HG03103 (cell line): ENCODE measurements around the gene DYDC2.
"Not testable (repeated sequence)": the region's sequence is repeated elsewhere in the genome, so short reads cannot be mapped to it uniquely, and the experiment has no call there.

Source experiments
- ATAC-seq: cut with Tn5 transposase; IDR thresholded peaks from one replicate; pipeline ENCODE4 v1.9.1; 2021; ENCODE audit warnings: low read depth; ENCODE audit not compliant: unreplicated experiment

The DYDC2 gene

DNA sequence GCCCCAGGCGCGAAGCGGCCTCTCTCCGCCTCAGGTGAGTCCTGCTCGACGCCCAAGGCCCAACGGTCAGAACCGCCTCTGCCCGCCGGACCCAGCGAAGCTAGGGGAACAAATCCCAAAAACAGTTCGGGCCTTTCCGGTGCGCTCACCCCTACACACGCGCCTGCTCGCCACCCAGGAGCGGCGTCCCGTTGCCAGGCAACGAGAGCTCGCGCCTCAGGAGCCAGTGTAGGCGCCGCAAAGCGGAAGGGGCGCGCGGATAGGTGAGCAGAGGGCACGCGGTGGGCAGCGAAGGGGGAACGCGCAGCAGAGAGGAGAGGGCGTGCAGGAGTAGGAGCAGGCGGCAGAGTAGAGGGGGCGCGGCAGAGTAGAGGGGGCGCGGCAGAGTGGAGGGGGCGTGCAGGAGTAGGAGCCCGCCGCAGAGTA, at the start of gene DYDC2, which contains the start of gene DYDC1:
DYDC2 (plus strand) TSS at position 219 of the 426 bp plus-strand sequence. CDS start 5,663 bp downstream, outside the sequence.
DYDC1 (minus strand) TSS at position 193 of the 426 bp plus-strand sequence. CDS start 4,154 bp downstream, outside the sequence.
- peak; percentile 91 for ATAC-seq

DNA sequence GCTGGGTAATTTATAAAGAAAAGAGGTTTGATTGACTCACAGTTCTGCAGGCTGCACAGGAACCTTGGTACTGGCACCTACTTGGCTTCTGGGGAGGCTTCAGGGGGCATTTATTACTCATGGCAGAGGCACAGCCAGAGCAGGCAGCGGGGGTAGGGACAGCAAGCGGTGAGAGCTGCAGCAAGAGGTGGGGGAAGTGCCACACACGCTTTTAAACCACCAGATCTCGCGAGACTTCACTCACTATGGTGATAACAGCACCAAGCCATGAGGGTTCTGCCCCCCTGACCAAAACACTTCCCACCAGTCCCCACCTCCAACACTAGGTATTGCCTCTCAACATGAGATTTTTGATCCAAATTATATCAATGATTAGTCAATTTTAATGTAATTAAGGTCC, 43.1 kb upstream of the DYDC2 start:
- ATAC-seq = no peak

GRCh38 chr10:80315391-80315790, 41.2 kb upstream of the DYDC2 start:
- ATAC-seq = no peak

- no peak for ATAC-seq
Observed at GRCh38 chr10:80318742-80319141, 37.8 kb upstream of the DYDC2 start.

DNA sequence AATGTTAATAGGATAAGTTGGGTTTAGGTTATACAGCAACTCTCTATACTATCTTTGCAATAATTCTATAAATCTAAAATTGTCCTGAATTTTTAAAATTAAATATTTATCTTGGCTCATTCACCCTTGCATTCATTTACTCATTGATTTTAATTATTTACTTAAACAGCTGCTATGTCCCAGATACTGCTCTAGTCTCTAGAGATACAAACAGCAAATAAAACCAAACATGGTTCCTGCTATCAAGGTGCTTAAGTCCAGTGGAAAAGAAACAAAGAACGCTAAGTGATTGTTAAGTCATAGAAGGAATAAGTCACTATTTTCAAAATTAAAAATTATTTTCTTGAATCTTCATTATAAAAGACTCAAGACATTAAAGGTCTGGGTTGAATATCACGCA, 37.3 kb upstream of the DYDC2 start:
- ATAC-seq = no peak

DNA sequence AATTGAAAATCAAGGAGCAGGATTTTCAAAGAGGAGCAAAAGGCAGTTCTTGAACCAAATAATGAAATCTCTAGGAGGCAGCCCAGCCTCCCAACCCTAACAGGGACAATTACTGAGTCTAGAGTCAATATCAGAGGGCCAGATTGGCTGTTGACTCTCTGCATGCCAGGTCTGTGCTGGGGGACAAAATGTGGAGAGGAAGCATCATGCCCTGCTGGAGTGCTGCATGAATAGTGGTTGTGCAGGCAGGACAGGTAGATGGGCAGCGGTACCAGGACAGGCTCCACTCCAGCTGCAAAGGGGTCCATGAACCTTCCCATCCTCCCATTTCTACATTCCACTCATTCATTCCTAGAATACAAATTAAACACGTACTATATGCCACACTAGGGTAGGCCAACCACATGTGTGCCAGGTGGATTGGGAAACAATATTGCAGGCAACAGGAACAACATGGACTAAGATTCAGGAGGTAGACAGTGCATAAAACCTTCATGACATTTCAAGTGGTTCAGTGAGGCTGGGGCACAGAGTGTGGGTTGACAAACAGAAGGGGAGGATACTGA, 36.8 kb upstream of the DYDC2 start:
- no peak for ATAC-seq

DNA sequence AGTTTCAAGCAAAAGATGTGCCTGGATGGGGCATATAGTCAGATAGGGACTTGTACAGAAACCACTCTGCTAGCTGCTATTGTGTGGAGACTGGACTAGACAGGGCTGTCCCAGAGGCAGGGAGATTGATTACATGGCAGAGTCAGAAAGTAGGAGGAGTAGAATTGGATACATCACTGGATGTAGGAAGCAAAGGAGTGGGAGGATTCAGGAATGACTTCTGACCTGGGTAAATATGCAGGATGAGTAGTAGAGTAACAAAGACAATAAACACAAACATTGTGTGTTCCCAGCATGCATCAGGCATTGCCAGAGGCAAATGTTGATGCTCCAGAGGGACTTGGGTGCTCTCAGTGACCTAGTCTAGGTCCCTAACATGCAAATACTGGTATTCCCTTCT, 36.2 kb upstream of the DYDC2 start:
- ATAC-seq = no peak

DNA sequence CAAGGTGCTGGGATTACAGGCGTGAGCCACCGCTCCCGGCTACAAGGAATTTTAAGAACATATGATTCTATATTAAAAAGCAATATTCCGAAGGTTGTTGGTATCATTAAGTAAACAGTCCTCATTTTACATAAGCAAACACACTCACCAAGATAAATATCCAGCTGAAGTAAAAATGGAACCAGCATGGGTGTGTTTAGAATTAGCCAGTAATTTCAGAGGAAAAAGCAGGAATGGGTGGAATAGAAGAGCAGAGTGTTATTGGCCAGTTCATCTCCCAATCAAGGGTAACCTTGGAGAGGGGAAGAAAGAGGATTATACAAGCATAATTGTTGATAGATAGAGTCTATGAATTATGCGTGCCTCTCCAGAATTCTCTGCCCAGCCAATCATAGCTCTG, 35.4 kb upstream of the DYDC2 start:
- no peak for ATAC-seq

DNA sequence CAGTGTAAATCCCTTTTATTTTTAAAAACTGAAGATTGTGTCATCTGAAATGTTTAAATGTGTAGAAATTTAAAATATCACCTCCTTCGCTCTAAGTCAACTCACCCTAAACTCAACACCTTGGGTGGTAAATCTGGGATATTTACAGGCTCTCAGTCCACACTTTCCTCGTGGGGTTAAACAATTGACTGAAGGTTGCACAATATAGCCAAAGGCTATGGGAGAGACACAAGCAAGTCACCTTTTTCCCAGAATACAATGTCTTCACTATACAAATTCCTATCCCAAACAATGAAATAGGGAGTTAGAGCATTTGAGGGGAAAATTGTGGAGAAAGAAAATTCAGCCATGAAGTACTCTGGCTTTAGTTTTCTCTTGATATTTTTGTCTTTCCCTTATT, 34.4 kb upstream of the DYDC2 start:
- no peak for ATAC-seq

- no peak for ATAC-seq
Observed at GRCh38 chr10:80322711-80323110, 33.9 kb upstream of the DYDC2 start.

DNA sequence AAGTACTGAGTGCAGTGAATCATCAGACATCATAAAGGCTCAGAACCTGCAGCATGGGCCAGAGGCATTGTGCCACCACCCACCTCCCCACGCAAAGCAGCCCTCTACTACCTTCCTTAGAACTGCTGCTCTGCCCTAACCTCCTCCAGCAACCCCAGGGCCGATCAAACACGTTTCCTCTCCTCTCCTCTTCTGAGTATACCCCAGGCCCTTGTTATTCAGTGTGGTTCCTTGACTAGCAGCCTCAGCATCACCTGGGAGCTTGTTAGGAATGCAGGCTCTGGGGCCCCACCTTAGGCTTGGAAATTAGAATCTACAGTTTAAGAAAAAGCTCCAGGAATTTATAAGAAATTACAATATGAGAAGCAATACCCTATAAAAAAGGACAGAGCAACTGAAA, 33.3 kb upstream of the DYDC2 start:
- no peak for ATAC-seq

DNA sequence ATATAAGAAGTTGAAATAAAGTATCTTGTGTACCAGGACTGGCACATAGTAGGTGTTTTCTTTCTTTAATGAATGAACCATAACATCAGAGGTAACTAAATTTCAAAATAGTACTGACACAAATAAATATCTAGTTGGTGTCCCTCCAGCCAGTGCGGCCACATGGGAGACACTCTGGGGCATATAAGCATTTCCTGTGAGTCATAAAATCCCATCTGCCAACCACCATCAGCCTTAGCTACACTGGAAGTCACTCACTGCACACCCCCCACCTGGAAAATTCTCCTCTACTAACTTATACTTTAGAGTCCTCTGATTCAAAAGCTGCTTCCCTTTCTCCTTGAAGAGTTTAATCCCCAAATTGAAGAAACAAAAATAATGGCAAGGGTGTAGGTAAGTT, 32.5 kb upstream of the DYDC2 start:
- no peak for ATAC-seq

DNA sequence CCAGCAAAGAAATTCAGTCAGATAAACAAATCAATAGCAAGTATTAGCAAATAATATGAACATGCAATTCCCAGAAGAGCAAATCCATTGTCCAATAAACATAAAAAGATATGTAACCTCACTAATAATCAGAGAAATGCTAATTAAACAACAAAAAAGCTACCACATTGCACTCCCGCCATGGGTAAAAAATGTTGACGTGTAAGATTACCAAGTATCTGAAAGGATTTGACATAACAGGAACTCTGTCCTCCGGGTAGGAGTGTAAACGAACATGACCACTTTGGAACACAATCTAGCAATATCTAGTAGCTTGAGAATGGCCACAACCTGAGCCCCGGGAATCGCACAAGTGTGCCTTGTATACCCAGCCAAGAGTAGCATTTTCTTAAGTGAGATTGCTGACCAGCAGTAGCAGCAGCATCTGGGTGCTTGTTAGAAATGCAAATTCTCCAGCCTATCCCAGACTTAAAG, 31.7 kb upstream of the DYDC2 start:
- no peak for ATAC-seq

DNA sequence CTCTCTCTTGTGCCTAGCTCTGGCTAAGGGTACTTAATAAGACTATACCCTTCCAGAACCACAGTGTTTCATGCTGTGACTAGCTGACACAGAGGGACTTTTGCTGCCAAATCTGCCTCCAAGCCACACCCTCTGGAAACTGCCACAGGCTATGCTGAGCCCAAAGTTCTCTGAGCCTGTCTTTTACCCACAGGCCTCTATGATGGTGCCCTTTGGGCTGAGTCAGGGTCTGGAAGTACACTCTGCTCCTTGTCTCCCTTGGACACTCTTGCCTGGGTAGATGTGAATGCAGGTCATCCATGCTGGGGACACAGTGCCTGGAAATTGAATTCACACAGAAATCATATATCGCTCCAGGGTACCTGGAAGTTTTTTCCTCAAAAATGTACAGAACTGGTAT, 22.6 kb upstream of the DYDC2 start:
- no peak for ATAC-seq

DNA sequence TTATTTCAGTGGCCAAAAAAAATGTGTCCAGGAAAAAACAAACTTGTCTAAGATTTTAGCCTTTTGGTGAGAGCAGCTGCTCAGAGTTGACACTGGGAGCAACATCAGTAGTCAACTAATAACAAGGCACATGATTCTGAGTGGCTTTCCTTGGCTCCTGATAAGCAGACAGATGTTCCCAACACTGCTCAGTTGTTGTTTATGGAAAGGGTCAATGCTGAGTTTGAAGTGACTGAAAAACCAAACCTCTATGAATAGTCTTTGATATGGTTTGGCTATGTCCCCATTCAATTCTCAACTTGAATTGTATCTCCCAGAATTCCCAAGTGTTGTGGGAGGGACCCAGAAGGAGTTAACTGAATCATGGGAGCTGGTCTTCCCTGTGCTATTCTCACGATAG, 12.3 kb upstream of the DYDC2 start:
- no peak for ATAC-seq

DNA sequence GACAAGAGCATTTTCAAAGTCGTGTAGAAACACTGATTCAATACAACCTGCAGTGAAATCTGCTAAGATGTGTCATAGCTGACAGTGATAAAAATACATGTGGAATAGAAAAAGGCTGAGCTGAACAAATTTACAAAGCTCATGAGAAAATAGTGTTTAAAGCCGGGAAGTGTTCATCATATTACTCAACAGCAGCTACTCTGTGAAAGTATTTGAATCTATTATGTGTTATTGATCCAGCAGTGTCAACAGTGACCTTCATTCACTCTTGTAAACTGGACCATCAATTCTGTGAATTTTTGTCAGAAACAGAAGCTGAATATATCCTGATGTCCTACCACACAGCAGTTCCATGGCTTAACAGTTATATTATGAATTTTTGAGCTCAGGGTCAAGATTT, 11.7 kb upstream of the DYDC2 start:
- ATAC-seq = no peak

DNA sequence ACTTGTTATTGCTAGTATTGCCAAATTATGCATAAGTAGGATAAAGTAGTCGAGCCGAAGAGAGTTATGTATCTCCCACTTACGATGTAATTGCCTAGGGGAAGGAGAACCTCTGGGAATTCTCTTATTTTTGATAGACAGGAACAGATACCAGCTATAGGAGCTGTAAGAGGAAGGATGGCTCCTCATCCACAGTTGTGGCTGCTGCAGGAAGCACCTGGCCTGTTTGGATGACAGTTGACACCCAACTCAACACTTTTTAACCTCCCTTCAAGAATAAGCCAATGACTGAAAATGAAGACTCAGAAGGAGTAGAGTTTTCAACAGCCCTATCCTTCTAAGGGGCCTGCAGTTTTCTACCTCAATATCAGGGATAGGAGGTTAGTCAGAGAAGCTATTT, 6.3 kb upstream of the DYDC2 start:
- no peak for ATAC-seq

DNA sequence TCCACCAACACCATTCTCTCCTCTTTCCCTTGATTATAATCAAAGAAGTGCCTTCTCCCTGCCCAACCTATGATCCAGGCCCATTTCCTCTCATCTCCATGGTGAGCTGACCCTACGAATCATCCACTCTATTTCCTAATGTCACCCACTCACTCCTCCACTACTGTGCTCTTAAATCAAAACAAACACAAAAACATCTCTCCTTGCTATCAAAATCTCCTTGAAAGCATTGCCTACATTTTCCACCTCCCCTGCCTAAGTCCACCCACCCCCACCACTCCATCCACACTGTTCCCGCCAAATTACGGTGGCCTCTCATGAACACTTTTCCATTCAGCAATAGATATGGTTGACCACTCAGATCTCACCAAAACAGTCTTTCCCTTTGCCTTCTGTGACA, 5.4 kb upstream of the DYDC2 start:
- ATAC-seq = no peak

DNA sequence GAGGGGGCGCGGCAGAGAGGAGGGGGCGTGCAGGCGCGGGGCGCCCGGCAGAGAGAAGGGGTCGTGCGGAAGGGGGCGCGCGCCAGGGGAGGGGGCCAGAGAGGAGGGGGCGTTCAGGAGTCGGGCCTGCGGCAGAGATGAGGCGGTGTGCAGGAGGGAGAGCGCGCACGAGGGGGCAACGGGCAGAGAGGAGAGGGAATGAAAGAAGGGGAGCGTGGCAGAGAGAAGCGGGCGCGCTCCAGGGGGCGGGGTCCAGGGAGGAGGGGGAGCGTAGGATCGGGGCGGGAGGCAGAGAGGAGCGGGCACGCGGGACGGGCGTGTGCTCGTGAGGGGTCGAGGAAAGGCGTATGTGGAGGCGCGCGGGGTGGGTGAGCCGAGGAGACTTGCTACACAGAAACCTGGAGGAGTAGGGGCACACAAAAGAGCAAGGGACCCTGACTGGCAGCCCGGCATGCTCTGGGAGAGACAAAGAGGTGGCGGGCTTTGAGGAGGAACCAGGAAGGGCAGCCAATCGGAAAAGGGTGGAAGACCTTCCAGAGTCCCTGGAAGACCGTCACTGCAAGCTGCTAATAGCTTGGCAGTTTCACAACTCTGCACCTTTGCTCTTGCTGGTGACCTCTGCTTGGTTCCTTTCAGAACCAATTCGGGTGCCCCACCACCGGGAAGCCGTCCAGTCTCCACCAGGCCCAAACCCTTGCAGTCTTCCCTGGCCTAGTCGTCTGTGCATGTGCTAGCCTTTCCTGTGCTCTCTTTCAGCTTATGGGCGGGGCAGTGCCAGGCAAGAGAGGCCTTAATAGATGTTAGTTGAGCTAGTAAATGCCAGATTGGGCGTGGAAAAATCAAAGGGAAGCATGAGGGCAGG, 639 bp downstream of the DYDC2 start:
- ATAC-seq = no peak

DNA sequence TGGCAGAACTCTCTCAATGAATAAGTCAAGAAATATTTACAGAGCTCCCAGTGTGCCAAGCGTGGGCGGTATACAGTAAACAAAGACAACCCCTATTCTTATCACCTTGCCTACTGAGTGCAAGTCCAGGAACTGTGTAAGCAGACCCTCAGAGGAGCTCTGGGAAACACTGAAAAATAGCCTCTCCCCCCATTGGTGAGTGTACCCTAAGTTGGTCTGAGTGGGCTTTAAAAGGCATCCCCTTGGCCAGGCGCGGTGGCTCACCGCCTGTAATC, 1.2 kb downstream of the DYDC2 start:
- ATAC-seq = no peak

- not testable (repeated sequence) for ATAC-seq
Observed at GRCh38 chr10:80358925-80359324, 2.3 kb downstream of the DYDC2 start.

- ATAC-seq = no peak
Observed at GRCh38 chr10:80359644-80360043, 3.1 kb downstream of the DYDC2 start.
